Kidney epithelial cell (primary cell): ENCODE data around the gene CFAP54. TPM values are rescaled to one million over a fixed set of nuclear protein-coding genes. Genes with fewer than 3 reads are reported as not detected.

Experiments used
- DNase-seq: peaks from one replicate; pipeline ENCODE4 v3.0.0-alpha.2; 2010; ENCODE audit warnings: low read depth
- H3K27me3 ChIP-seq: 2 replicates; pipeline ENCODE4 v1.6.0; 2011; ENCODE audit warnings: low read length; ENCODE audit not compliant: control insufficient read depth, insufficient read depth
- H3K36me3 ChIP-seq: 2 replicates; pipeline ENCODE4 v1.5.1; 2011; ENCODE audit warnings: low read length; ENCODE audit not compliant: control insufficient read depth, insufficient read depth
- H3K4me3 ChIP-seq: 2 replicates; pipeline ENCODE4 v1.5.1; 2011; ENCODE audit warnings: low read depth, mild to moderate bottlenecking, control low read depth, low read length
- CTCF ChIP-seq: IDR thresholded peaks from 2 replicates; pipeline ENCODE4 v1.5.1; 2011; ENCODE audit warnings: mild to moderate bottlenecking, moderate library complexity, low read length, control low read depth, inconsistent platforms; ENCODE audit not compliant: insufficient read depth, poor library complexity, severe bottlenecking
- total RNA-seq: library from RNA; depleted of rRNA; stranded (reverse); fragments of >200 nt; gene quantifications from 2 replicates; pipeline ENCODE4 v1.2.3, GENCODE V29; 2015

The CFAP54 gene
- total RNA-seq = 0.41 and 0.79 TPM in 2 replicates

GRCh38 chr12:96489392-96490056, at the start of gene CFAP54:
Gene CFAP54, plus strand, starts transcription at chr12:96489577. Its CDS starts 33 bp downstream, at chr12:96489610.
- Histone ChIP-seq H3K4me3 (peak within 1 kb of the TSS; percentile 81), H3K36me3 (no peaks in the 10 kb centered on the region), H3K27me3 (no peaks in the 10 kb centered on the region)
- DNase-seq = no peak
- peak; percentile 94 for TF ChIP-seq CTCF

- no peak for DNase-seq
- H3K27me3 ChIP-seq = no peaks in the 10 kb centered on the region
- TF ChIP-seq CTCF = no peak
- no peak overlapping the region for H3K4me3 ChIP-seq
- H3K36me3 ChIP-seq = no peaks in the 10 kb centered on the region
Measured at GRCh38 chr12:96441816-96442215, 47.6 kb upstream of the CFAP54 start.

GRCh38 chr12:96442906-96443305, 46.5 kb upstream of the CFAP54 start:
- Histone ChIP-seq H3K36me3 (no peaks in the 10 kb centered on the region), H3K4me3 (no peak overlapping the region), H3K27me3 (no peaks in the 10 kb centered on the region)
- DNase-seq = no peak
- TF ChIP-seq CTCF = no peak

GRCh38 chr12:96444399-96444798, 45.0 kb upstream of the CFAP54 start:
- no peaks in the 10 kb centered on the region for H3K36me3 ChIP-seq
- H3K27me3 ChIP-seq = no peaks in the 10 kb centered on the region
- no peak for DNase-seq
- no peak for TF ChIP-seq CTCF
- H3K4me3 ChIP-seq = no peak overlapping the region

GRCh38 chr12:96445691-96446583, 43.4 kb upstream of the CFAP54 start:
- H3K4me3 ChIP-seq = no peak overlapping the region
- peak; percentile 85 for DNase-seq
- no peak for TF ChIP-seq CTCF

More at GRCh38 chr12:96445691-96446583, 43.4 kb upstream of the CFAP54 start:
- Histone ChIP-seq H3K27me3 (no peaks in the 10 kb centered on the region), H3K36me3 (no peaks in the 10 kb centered on the region)
